KMS-11 (cell line): Measurements from ENCODE around the gene CERS6.

Experiments used
- H2AFZ ChIP-seq: fragments of 200-600 bp; sonication (generic); 2 replicates; pipeline ENCODE4 v1.6.1; 2016; ENCODE audit warnings: antibody characterized with exemption, mixed run types, low read depth
- H3K27ac ChIP-seq: fragments of 200-600 bp; sonication (generic); 2 replicates; pipeline ENCODE4 v1.6.1; 2016; ENCODE audit warnings: mild to moderate bottlenecking, mixed run types
- H3K27me3 ChIP-seq: fragments of 200-600 bp; sonication (generic); 2 replicates; pipeline ENCODE4 v1.6.1; 2017; ENCODE audit warnings: mild to moderate bottlenecking, low read depth, mixed run types, moderate library complexity; ENCODE audit not compliant: insufficient read depth
- H3K36me3 ChIP-seq: fragments of 200-600 bp; sonication (generic); 2 replicates; pipeline ENCODE4 v1.6.1; 2017; ENCODE audit warnings: mild to moderate bottlenecking, mixed run types; ENCODE audit not compliant: insufficient read depth
- H3K4me1 ChIP-seq: fragments of 200-600 bp; sonication (generic); 2 replicates; pipeline ENCODE4 v1.6.1; 2016; ENCODE audit warnings: mild to moderate bottlenecking, low read depth, mixed run types; ENCODE audit not compliant: poor library complexity, severe bottlenecking
- H3K4me2 ChIP-seq: fragments of 200-600 bp; sonication (generic); 2 replicates; pipeline ENCODE4 v1.7.0; 2016; ENCODE audit warnings: mild to moderate bottlenecking, mixed run types
- H3K4me3 ChIP-seq: fragments of 200-600 bp; sonication (generic); IDR thresholded peaks from 2 replicates; pipeline ENCODE4 v1.6.1; 2017; ENCODE audit warnings: low read depth, low read length, mixed read lengths; ENCODE audit not compliant: insufficient read depth
- H3K79me2 ChIP-seq: fragments of 200-600 bp; sonication (generic); 2 replicates; pipeline ENCODE4 v1.6.1; 2016; ENCODE audit warnings: low read depth, mixed run types; ENCODE audit not compliant: insufficient read depth
- H3K9ac ChIP-seq: fragments of 200-600 bp; sonication (generic); 2 replicates; pipeline ENCODE4 v1.6.1; 2016; ENCODE audit warnings: mild to moderate bottlenecking, mixed run types
- H4K20me1 ChIP-seq: fragments of 200-600 bp; sonication (generic); 2 replicates; pipeline ENCODE4 v1.6.1; 2016; ENCODE audit warnings: mild to moderate bottlenecking, mixed run types; ENCODE audit not compliant: insufficient read depth
- CTCF ChIP-seq: fragments of 200-600 bp; sonication (generic); conservative IDR thresholded peaks from 2 replicates; pipeline ENCODE4 v1.6.1; 2017; ENCODE audit warnings: low read depth, mild to moderate bottlenecking, antibody characterized with exemption, low read length, moderate library complexity, mixed read lengths

The CERS6 gene

GRCh38 chr2:168600949-168601348 lies 144.9 kb downstream of the CERS6 start:
- H3K9ac ChIP-seq, result no peak overlapping the region

GRCh38 chr2:168601741-168602140 lies 145.7 kb downstream of the CERS6 start:
- no peak for TF ChIP-seq CTCF
- H2AFZ ChIP-seq, result no peak overlapping the region
- no peak overlapping the region for H3K27ac ChIP-seq
- H3K4me2 ChIP-seq, result no peak overlapping the region
- no peak overlapping the region for H3K4me3 ChIP-seq
- H3K79me2 ChIP-seq, result no peaks in the 10 kb centered on the region
- H3K27me3 ChIP-seq, result no peaks in the 10 kb centered on the region
- no peaks in the 10 kb centered on the region for H3K4me1 ChIP-seq
- H3K9ac ChIP-seq, result no peak overlapping the region
- H3K36me3 ChIP-seq, result no peaks in the 10 kb centered on the region
- no peaks in the 10 kb centered on the region for H4K20me1 ChIP-seq

More at GRCh38 chr2:168600949-168601348, 144.9 kb downstream of the CERS6 start:
- Histone ChIP-seq H3K36me3 (no peaks in the 10 kb centered on the region), H2AFZ (no peak overlapping the region), H4K20me1 (no peaks in the 10 kb centered on the region), H3K4me3 (no peak overlapping the region), H3K4me1 (no peaks in the 10 kb centered on the region), H3K27me3 (no peaks in the 10 kb centered on the region), H3K27ac (no peak overlapping the region), H3K79me2 (no peaks in the 10 kb centered on the region), H3K4me2 (no peak overlapping the region)
- no peak for TF ChIP-seq CTCF

- no peak overlapping the region for H3K9ac ChIP-seq
- H3K4me3 ChIP-seq, result no peak overlapping the region
- no peak overlapping the region for H3K27ac ChIP-seq
- no peaks in the 10 kb centered on the region for H3K27me3 ChIP-seq
- H3K79me2 ChIP-seq, result no peaks in the 10 kb centered on the region
- no peaks in the 10 kb centered on the region for H3K36me3 ChIP-seq
- no peaks in the 10 kb centered on the region for H3K4me1 ChIP-seq
- no peak overlapping the region for H2AFZ ChIP-seq
- no peak overlapping the region for H3K4me2 ChIP-seq
- TF ChIP-seq CTCF, result no peak
- H4K20me1 ChIP-seq, result no peaks in the 10 kb centered on the region
These were observed 146.3 kb downstream of the CERS6 start for GRCh38 chr2:168602379-168602778.

- no peak overlapping the region for H3K27ac ChIP-seq
- no peak overlapping the region for H3K4me3 ChIP-seq
- H3K4me2 ChIP-seq, result no peak overlapping the region
- no peaks in the 10 kb centered on the region for H3K36me3 ChIP-seq
- TF ChIP-seq CTCF, result no peak
- H3K27me3 ChIP-seq, result no peaks in the 10 kb centered on the region
- H3K79me2 ChIP-seq, result no peaks in the 10 kb centered on the region
- no peaks in the 10 kb centered on the region for H4K20me1 ChIP-seq
- no peak overlapping the region for H2AFZ ChIP-seq
- H3K9ac ChIP-seq, result no peak overlapping the region
- H3K4me1 ChIP-seq, result no peaks in the 10 kb centered on the region
These were observed 146.9 kb downstream of the CERS6 start for GRCh38 chr2:168602846-168603401.
